ENCODE data around the gene OCA2. TPM values are rescaled to one million over a fixed set of nuclear protein-coding genes. Genes with fewer than 3 reads are reported as not detected.

The OCA2 gene
- total RNA-seq, 1 experiment from 2014 or later, result 0.13 TPM

GRCh38 chr15:28129231-28129848 lies 30.2 kb upstream of the OCA2 start:
- in situ Hi-C loops (cut with HindIII; ENCODE audit: low pct_unique_long_range_greater_than_20kb, low sequenced_read_pairs), result no loop called here
- Histone ChIP-seq H3K27ac (ENCODE audit: low read length) (no peak overlapping the region), H3K27me3 (ENCODE audit: control insufficient read depth, insufficient read depth, low read length) (no peaks in the 10 kb centered on the region), H3K9me3 (ENCODE audit: control insufficient read depth, insufficient read depth, low read depth, low read length) (no peaks in the 10 kb centered on the region), H3K4me3 (ENCODE audit: low read depth in 2 of 2, low read length in 2 of 2) (no peak overlapping the region), H3K36me3 (ENCODE audit: control insufficient read depth, insufficient read depth, low read length) (peaks cover 7% of the 10 kb centered on the region), H3K4me1 (ENCODE audit: control insufficient read depth, insufficient read depth, low read length) (no peaks in the 10 kb centered on the region)
- TF ChIP-seq POLR2AphosphoS5 (IDR thresholded peaks at IDR 0.05; ENCODE audit: low read depth, low read length) (no peak), TCF7L2 (IDR thresholded peaks at IDR 0.05; ENCODE audit: low read depth, low read length) (no peak), CTCF (IDR thresholded peaks at IDR 0.05) (no peak), REST (IDR thresholded peaks at IDR 0.05; ENCODE audit: insufficient read depth in 1 of 2, low read depth in 2 of 2, low read length in 1 of 2) (no peak), SIN3A (IDR thresholded peaks at IDR 0.05; ENCODE audit: borderline replicate concordance, insufficient read depth, low read depth, low read length) (no peak)
- ChIA-PET CTCF (no interaction called here), POLR2A (no interaction called here)
- no peak for ATAC-seq
- intact Hi-C loops (cut with micrococcal nuclease; ENCODE audit: unreplicated experiment), result no loop called here
- DNase-seq (ENCODE audit: low read depth, low spot score), result no peak
- BruUV-seq (replicated peaks), result no TSS peak

- intact Hi-C loops (cut with micrococcal nuclease; ENCODE audit: unreplicated experiment) (no loop called here), in situ Hi-C loops (cut with HindIII; ENCODE audit: low pct_unique_long_range_greater_than_20kb, low sequenced_read_pairs) (no loop called here)
- no peak for TF ChIP-seq SIN3A (IDR thresholded peaks at IDR 0.05; ENCODE audit: borderline replicate concordance, insufficient read depth, low read depth, low read length)
- no peak for TF ChIP-seq POLR2AphosphoS5 (IDR thresholded peaks at IDR 0.05; ENCODE audit: low read depth, low read length)
- TF ChIP-seq REST (IDR thresholded peaks at IDR 0.05; ENCODE audit: insufficient read depth in 1 of 2, low read depth in 2 of 2, low read length in 1 of 2), result no peak
- TF ChIP-seq CTCF (IDR thresholded peaks at IDR 0.05), result no peak
- no peak for TF ChIP-seq TCF7L2 (IDR thresholded peaks at IDR 0.05; ENCODE audit: low read depth, low read length)
- Histone ChIP-seq H3K36me3 (ENCODE audit: control insufficient read depth, insufficient read depth, low read length) (peaks cover 9% of the 10 kb centered on the region), H3K9me3 (ENCODE audit: control insufficient read depth, insufficient read depth, low read depth, low read length) (no peaks in the 10 kb centered on the region), H3K4me1 (ENCODE audit: control insufficient read depth, insufficient read depth, low read length) (no peaks in the 10 kb centered on the region), H3K4me3 (ENCODE audit: low read depth in 2 of 2, low read length in 2 of 2) (no peak overlapping the region), H3K27me3 (ENCODE audit: control insufficient read depth, insufficient read depth, low read length) (no peaks in the 10 kb centered on the region), H3K27ac (ENCODE audit: low read length) (no peak overlapping the region)
- DNase-seq (ENCODE audit: low read depth, low spot score) (no peak), ATAC-seq (no peak)
- ChIA-PET POLR2A (no interaction called here), CTCF (no interaction called here)
- BruUV-seq (replicated peaks), result no TSS peak
These were observed 28.9 kb upstream of the OCA2 start for GRCh38 chr15:28128031-28128430.

Data from Panc1 (cell line).